SU-DHL-6 (cell line): ENCODE results near the gene KLHL2.

Experiments
- CTCF ChIP-seq: fragments of 200-600 bp; sonication (generic); IDR thresholded peaks from one replicate; pipeline ENCODE4 v1.5.1; 2017; ENCODE audit warnings: antibody characterized with exemption, mild to moderate bottlenecking, low read length, moderate library complexity; ENCODE audit not compliant: insufficient read depth, poor library complexity, severe bottlenecking
- EZH2phosphoT487 ChIP-seq: fragments of 200-600 bp; sonication (generic), shearing (Covaris generic); conservative IDR thresholded peaks from 2 replicates; pipeline ENCODE4 v1.6.1; 2018; ENCODE audit warnings: mild to moderate bottlenecking, antibody characterized with exemption, low read length, moderate library complexity, mixed read lengths

- no peak for TF ChIP-seq CTCF
- TF ChIP-seq EZH2phosphoT487: no peak
Observed at GRCh38 chr4:165248102-165248501, 40.7 kb downstream of the KLHL2 start.
